Non-pigmented ciliary epithelial cell (primary cell): ENCODE results near the gene RPS4Y1.

Experiments used
- DNase-seq: peaks from one replicate; pipeline ENCODE4 v3.0.0-alpha.2; 2010; ENCODE audit warnings: low read depth

Gene RPS4Y1

DNA sequence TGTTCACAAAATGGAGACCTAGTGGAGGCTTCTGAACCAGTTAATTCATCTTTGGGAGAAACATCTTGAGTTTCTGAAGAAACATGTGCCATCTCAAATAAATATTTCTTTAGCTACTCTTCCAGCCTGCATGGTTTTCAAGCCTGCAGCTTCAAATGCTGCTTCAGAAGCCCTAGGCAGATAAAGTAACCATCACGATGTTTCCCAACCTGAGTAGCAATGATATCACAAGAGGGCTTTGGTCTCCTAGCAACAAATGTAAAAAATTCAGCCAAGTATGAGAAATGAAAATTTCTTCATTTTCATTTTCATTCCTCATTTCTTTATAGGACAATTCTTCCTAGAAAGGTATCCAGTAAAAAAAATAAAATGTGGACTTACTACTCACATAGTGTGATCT lies 42.2 kb downstream of the RPS4Y1 start:
- no peak for DNase-seq

DNA sequence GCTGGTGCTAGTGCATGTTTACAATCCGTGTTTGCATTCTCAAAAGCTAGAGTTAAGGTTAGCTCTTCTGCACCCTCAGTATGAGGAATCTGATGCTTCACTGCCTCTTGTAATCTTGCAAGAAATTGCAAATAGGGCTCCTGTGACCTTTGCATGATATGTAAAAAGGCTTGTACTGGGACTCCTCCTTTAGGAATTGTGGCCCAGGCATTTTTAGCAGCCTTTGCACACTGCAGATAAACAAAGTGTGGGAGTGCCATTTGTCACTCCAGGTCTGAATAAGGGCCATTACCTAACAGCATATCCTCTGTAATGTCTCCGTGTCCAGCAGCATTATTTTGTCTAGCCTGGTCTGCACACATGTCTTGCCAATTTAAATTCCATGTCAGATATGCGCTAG lies 44.5 kb downstream of the RPS4Y1 start:
- no peak for DNase-seq

DNA sequence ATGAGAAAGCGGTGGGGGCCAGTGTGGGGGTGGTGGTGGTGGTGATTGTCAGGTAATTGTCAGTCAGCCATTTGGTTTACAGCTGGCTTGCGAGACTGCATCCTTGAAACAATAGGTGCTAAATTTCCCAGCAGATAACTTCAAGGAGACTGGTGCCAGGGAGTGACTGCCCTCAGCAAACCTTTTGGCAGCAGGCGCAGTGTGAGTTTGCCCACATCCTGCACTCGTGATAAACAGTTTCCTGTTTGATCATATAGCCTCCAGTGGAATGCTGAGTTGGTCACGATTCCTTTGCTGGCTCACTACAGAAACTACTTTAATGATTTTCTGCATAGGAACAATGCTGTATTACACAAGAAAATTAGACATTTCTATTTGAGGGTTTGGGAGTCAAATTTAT lies 46.0 kb downstream of the RPS4Y1 start:
- no peak for DNase-seq

DNA sequence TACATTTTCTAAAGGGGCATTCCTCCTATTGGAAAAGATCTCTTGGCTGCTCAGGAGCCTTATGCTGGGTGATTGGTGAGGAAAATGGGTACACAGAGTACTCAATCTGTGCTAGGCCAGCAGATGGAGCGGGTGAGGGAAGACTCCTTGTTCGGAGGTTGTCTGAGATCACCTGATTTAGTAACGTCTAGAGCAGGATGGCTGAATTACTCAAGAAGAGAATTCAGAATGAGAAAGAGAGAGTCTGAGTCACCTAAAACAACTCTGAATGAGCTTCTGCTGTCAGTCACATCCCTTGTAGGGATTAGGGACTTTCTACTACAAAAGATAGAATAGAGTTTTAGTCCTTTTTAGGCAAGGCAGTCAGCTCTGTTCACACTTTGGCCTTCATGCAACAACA lies 46.6 kb downstream of the RPS4Y1 start:
- DNase-seq, result no peak

DNA sequence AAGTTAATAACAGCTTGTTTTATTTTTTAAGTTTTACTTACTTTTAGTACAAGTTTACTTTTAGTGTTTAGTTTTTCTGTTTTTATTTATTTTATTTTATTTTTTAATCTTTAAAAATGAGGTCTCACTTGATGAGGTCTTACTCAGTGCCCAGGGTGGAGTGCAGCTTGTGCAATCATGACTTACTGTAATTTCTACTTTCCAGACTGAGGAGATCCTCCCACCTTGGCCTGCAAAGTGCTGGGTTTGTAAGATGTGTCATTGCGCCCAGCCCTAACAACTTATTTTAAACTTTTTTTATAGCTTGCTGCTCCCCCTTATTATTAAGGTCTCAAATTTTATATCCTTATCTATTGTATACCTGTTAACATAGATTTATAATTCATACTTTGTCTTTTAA lies 52.1 kb downstream of the RPS4Y1 start:
- DNase-seq, result no peak

DNA sequence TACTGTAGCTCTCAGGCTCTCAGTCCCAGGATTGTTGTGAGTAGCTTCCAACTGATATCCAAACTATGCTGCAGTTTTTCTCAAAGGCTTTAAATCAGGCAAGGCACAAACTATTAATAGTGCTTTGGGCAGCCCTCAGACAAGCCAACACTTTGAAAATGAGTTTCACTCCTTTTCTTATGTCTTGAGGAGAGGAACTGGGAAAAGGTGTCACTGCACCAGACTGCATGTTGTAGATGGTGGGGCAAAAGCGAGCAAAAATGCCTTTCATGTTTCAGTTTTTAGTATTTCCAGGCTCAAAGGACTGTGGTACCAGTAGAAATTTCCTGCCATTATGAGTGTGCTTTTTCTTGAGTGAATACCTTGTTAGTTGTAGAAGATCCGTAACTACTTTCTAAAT lies 54.6 kb downstream of the RPS4Y1 start:
- no peak for DNase-seq

DNA sequence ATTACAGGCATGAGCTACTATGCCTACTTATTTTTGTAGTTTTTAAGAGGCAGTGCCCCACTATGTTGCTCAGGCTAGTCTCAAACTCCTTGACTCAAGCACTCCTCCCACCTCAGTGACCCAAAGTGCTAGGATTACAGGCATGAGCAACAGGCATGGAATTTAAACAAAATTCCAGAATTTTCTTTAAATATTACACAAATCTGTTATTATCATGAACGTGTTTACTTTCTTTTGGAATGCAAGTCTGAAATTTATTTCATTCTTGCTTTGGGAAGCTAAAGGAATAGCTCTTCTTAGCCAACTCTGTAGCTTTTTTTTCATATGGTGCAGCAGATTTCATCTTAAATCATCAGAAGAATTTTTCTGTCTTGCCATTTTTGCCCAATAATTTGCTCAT lies 66.0 kb downstream of the RPS4Y1 start:
- no peak for DNase-seq

DNA sequence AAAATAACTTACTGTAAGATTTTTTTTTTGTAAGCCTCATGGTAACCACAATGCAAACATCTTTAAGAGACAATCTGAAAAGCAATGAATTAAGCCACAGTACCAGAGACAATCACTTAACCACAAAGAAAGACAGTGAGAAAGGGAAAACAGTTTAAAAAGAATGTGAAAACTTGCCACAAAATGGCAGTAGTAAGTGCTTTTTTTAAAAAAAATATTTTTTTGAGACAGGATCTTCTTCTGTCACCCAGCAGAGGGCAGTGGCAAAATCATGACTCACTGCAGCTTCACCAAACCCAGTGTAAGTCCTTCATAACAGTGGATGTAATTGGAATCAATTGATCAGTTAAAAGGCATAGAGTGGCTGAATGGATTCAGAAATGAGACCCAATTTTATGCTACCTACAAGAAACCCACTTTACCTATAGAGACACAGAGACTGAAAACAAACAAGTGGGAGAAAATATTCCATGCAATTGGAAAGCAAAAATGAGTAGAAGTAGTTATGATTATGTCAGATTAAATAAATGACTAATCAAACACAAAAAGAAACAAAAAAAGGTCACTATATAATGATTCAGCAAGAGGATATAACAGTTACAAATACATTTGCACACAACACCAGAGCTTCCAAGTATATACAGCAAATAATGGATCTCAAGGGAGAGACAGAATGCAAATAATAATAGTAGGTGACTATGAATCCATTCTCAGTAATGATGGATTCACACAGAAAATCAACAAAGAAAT lies 71.8 kb downstream of the RPS4Y1 start:
- no peak for DNase-seq
